DMS53 (cell line): ENCODE results near the gene RPRD1A.
"Not testable (repeated sequence)": the region's sequence is repeated elsewhere in the genome, so short reads cannot be mapped to it uniquely, and the experiment has no call there.

Source experiments
- DNase-seq: peaks from one replicate; lab custom pipeline; 2025; lab: John Stamatoyannopoulos, UW

Gene RPRD1A

GRCh38 chr18:35967866-35968265, 99.5 kb downstream of the RPRD1A start:
- not testable (repeated sequence) for DNase-seq

GRCh38 chr18:35964319-35964718, 103.0 kb downstream of the RPRD1A start:
- DNase-seq: no peak

- DNase-seq: no peak
These were observed 105.0 kb downstream of the RPRD1A start for GRCh38 chr18:35962320-35962719.

GRCh38 chr18:35956226-35956625, 111.1 kb downstream of the RPRD1A start:
- DNase-seq: no peak

GRCh38 chr18:35953688-35954087, 113.7 kb downstream of the RPRD1A start:
- DNase-seq: no peak

- DNase-seq: no peak
These were observed 116.8 kb downstream of the RPRD1A start for GRCh38 chr18:35950628-35950982.

- DNase-seq: peak; percentile 83
These were observed 117.3 kb downstream of the RPRD1A start for GRCh38 chr18:35949903-35950627.

- no peak for DNase-seq
These were observed 118.3 kb downstream of the RPRD1A start for GRCh38 chr18:35949090-35949489.

- DNase-seq: no peak
These were observed 119.3 kb downstream of the RPRD1A start for GRCh38 chr18:35948080-35948479.

- no peak for DNase-seq
These were observed 124.7 kb downstream of the RPRD1A start for GRCh38 chr18:35942661-35943060.

- no peak for DNase-seq
These were observed 125.2 kb downstream of the RPRD1A start for GRCh38 chr18:35942133-35942532.

GRCh38 chr18:35941299-35941698, 126.1 kb downstream of the RPRD1A start:
- DNase-seq: no peak
